GM21447 (cell line): ENCODE measurements around the gene ZNF888.
"Not testable (repeated sequence)": the region's sequence is repeated elsewhere in the genome, so short reads cannot be mapped to it uniquely, and the experiment has no call there.

Experiments used
- ATAC-seq: cut with Tn5 transposase; IDR thresholded peaks from one replicate; pipeline ENCODE4 v1.9.1; 2021; ENCODE audit not compliant: unreplicated experiment

The ZNF888 gene

GRCh38 chr19:52880895-52881389 is 42.3 kb downstream of the ZNF888 start:
- no peak for ATAC-seq

DNA sequence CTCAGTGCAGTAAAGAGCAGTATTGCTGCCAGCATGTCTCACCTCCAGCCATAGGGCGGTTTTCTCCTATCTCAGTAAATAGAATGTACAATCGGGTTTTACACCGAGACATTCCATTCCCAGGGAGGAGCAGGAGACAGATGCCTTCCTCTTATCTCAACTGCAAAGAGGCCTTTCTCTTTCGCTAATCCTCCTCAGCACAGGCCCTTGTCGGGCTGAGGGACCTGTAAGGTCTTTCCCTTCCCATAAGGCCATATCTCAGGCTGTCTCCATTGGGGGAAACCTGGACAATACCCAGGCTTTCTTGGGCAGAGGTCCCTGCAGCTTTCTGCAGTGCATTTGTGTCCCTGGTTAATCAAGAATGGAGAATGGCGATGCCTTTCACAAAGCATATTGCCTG is 50.2 kb downstream of the ZNF888 start:
- ATAC-seq: not testable (repeated sequence)

DNA sequence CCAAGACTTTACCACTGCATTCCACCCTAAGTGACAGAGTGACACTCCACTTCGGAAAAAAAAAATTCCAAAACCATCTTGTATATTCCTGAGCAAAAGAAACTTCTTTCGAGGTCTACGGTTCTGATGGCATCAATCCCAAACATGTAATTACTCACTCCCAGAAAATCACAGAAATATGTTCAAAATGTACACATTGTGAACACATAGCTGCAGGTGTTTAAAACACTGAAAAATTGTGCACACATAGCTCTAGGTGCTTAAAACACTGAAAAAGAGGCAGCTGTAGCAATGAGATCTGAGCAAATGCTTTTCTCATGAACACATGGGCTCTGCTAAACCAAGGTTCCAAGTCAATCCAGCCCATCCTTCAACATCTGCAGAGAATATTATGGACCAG is 51.8 kb downstream of the ZNF888 start:
- no peak for ATAC-seq

DNA sequence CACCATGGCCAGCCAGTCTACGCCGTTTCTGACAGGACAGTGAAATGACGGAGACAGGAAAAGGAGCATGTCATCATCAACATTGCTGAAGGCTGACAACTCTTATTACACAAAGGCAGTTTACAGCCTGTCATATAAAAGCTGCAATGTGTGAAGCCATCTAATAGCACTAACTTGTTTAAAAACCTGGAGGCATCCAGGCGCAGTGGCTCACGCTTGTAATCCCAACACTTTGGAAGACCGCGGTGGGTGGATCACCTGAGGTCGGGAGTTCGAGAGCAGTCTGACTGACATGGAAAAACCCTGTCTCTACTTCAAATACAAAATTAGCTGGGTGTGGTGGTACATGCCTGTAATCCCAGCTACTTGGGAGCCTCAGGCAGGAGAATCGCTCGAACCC is 55.2 kb downstream of the ZNF888 start:
- not testable (repeated sequence) for ATAC-seq

GRCh38 chr19:52857378-52858191 is 65.6 kb downstream of the ZNF888 start, which contains the start of gene ZNF468:
TSS of gene ZNF468 (minus strand) at chr19:52857619. CDS start at chr19:52854272, 3,347 bp downstream.
- peak; percentile 95 for ATAC-seq

DNA sequence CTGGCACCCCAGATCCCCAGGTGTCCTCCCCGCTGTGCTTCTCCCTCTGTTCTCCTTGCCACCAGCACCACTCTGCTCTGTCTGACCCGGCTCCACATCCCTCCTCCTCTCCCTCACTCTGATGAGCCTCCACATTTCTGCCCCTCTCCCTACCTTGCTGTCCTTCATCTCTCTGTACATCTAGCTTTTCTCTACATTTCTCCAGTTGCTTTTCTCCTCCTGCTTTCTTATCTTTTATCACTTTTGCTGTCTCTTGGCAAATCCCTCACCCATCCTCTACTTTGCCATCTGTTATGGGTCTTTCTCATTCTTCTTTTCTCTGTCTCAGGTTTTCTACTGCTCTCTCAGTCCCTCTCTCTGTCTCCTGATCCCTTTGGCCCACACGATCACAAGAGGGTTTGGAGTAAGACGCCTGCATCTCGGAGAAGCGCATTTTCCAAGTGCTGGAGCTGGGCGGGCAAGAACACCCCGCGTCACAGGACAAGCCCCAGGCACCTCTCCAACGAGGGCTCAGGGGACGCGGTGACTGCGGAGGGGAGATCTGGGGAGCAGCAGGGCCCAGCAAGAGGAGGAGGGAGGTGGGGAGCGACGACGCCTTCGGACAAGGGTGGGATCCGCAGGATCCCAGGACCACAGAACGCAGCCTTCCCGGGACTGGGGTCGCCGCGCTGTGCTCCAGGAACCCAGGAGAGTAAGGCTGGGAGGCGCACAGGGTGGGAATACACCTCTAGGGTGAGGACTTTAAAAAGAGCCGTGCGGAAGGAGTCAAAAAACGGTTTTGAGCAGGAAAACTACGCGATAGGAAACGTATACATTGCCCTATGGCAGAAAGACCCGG is 66.5 kb downstream of the ZNF888 start:
- peak; percentile 23 for ATAC-seq
